ENCODE measurements around the gene THAP9. TPM values are rescaled to one million over a fixed set of nuclear protein-coding genes. Genes with fewer than 3 reads are reported as not detected.
"Not testable (repeated sequence)": the region's sequence is repeated elsewhere in the genome, so short reads cannot be mapped to it uniquely, and the experiment has no call there.

THAP9 gene
- total RNA-seq, 1 experiment from 2014 or later, result 7.9 TPM

DNA sequence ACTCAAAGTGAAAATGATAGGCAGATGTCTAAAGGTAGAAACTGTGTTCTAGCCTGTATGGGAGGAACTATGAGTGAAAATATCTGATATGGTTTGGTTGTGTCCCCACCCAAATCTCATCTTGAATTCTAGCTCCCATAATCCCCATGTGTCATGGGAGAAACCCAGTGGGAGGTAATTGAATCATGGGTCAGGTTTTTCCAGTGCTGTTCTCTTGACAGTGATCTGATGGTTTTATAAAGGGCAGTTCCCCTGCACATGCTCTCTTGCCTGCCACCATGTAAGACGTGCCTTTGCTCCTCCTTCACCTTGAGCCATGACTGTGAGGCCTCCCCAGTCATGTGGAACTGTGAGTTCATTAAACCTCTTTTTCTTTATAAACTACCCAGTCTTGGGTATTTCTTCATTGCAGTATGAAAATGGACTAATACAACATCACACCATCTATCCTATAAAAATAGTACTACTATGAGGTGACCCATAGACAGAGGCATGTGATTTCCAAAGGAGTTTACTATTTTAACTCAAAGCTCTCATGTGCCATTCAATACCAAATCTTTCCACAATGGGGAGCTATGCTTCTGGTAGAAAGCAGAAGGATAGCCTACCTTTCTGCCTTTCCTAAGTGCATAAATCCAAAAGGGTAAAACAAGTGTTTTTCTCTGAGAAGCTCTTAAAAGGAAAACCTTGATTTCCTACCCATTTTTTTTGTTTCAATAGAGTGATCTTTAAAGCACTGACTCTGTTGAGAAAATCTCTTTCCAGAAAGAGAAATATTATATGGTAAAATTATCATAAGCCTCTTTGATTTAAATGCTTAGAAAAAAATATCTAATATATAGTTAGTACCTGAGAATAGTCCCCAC lies 48.4 kb upstream of the THAP9 start:
- intact Hi-C loops (cut with micrococcal nuclease; ENCODE audit: unreplicated experiment), result loop anchor here (2.0 to 5.0 kb wide), 2 partner anchors 39 to 180 kb away; partner anchors contain the start of gene SEC31A
- Histone ChIP-seq H3K27me3 (replicated peaks; ENCODE audit: control insufficient read depth, insufficient read depth, low read length) (no peaks in the 10 kb centered on the region), H3K4me3 (ENCODE audit: low read depth, low read length) (no peak overlapping the region), H3K4me1 (no peaks in the 10 kb centered on the region), H3K36me3 (ENCODE audit: control insufficient read depth, insufficient read depth, low read length) (0 out of 2 replicates have a peak, but pooled peaks cover 1% of the 10 kb centered on the region), H3K9me3 (no peaks in the 10 kb centered on the region)
- Mint-ChIP-seq H3K27ac (ENCODE audit: unreplicated experiment) (peak overlapping the region; percentile 57), H3K4me1 (ENCODE audit: low read depth, unreplicated experiment) (no peaks in the 10 kb centered on the region), H3K4me3 (ENCODE audit: unreplicated experiment) (no peak overlapping the region), H3K9me3 (ENCODE audit: unreplicated experiment) (no peaks in the 10 kb centered on the region), H3K27me3 (ENCODE audit: insufficient read depth, unreplicated experiment) (no peaks in the 10 kb centered on the region), H3K36me3 (ENCODE audit: insufficient read depth, unreplicated experiment) (peaks cover 93% of the 10 kb centered on the region)
- BruUV-seq (replicated peaks), result no TSS peak
- POLR2A ChIA-PET, result no interaction called here
- TF ChIP-seq, protein P1, sequence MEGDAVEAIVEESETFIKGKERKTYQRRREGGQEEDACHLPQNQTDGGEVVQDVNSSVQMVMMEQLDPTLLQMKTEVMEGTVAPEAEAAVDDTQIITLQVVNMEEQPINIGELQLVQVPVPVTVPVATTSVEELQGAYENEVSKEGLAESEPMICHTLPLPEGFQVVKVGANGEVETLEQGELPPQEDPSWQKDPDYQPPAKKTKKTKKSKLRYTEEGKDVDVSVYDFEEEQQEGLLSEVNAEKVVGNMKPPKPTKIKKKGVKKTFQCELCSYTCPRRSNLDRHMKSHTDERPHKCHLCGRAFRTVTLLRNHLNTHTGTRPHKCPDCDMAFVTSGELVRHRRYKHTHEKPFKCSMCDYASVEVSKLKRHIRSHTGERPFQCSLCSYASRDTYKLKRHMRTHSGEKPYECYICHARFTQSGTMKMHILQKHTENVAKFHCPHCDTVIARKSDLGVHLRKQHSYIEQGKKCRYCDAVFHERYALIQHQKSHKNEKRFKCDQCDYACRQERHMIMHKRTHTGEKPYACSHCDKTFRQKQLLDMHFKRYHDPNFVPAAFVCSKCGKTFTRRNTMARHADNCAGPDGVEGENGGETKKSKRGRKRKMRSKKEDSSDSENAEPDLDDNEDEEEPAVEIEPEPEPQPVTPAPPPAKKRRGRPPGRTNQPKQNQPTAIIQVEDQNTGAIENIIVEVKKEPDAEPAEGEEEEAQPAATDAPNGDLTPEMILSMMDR (IDR thresholded peaks at IDR 0.05; ENCODE audit: insufficient read depth in 1 of 2, low read depth in 1 of 2, low read length in 1 of 2, severe bottlenecking in 1 of 2, unreplicated experiment in 1 of 2), result peak; percentile 28 to 60
- peak in 1 of 2 experiments; percentile 47 for DNase-seq
- CTCF ChIA-PET, result interaction anchor here (0.9 to 1.4 kb wide), 5 partner anchors 34 to 183 kb away, joined by 3 to 5 read pairs (median 4); partner anchors contain the start of gene COPS4

DNA sequence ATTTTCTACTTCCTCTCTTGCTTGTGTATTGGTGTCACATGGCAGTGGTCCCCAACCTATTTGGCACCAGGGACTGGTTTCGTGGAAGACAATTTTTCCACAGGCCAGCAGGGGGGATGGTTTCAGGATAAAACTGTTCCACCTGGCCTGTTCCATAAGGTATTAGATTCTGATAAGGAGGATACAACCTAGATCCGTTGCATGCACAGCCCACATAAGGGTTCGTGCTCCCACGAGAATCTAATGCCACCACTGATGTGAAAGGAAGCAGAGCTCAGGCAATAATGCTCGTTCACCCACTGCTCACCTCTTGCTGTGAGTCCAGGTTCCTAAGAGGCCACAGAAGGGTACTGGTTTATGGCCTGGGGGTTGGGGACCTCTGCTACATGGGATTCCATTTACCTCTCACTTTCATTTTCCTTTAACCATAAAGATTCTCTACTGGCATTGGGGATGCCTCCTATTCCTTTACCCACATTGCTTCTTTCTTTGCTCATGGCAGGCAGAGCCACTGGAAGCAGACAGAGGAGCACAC lies 47.7 kb upstream of the THAP9 start:
- ChIA-PET CTCF (interaction anchor here (0.9 to 1.4 kb wide), 5 partner anchors 34 to 182 kb away, joined by 3 to 5 read pairs (median 4); partner anchors contain the start of gene COPS4), POLR2A (no interaction called here)
- peak in 1 of 2 experiments; percentile 43 for DNase-seq
- Mint-ChIP-seq H3K4me1 (ENCODE audit: low read depth, unreplicated experiment) (no peaks in the 10 kb centered on the region), H3K36me3 (ENCODE audit: insufficient read depth, unreplicated experiment) (peaks cover 93% of the 10 kb centered on the region), H3K9me3 (ENCODE audit: unreplicated experiment) (no peaks in the 10 kb centered on the region), H3K4me3 (ENCODE audit: unreplicated experiment) (no peak overlapping the region), H3K27ac (ENCODE audit: unreplicated experiment) (no peak overlapping the region), H3K27me3 (ENCODE audit: insufficient read depth, unreplicated experiment) (no peaks in the 10 kb centered on the region)
- no TSS peak for BruUV-seq (replicated peaks)
- TF ChIP-seq, protein P1 (IDR thresholded peaks at IDR 0.05; ENCODE audit: insufficient read depth in 1 of 2, low read depth in 1 of 2, low read length in 1 of 2, severe bottlenecking in 1 of 2, unreplicated experiment in 1 of 2), result peak in 1 of 2 experiments; percentile 21
- H3K9me3 ChIP-seq, result no peaks in the 10 kb centered on the region
- H3K4me1 ChIP-seq, result no peaks in the 10 kb centered on the region
- no peak overlapping the region for H3K4me3 ChIP-seq (ENCODE audit: low read depth, low read length)
- no peaks in the 10 kb centered on the region for H3K27me3 ChIP-seq (replicated peaks; ENCODE audit: control insufficient read depth, insufficient read depth, low read length)
- H3K36me3 ChIP-seq (ENCODE audit: control insufficient read depth, insufficient read depth, low read length), result 0 out of 2 replicates have a peak, but pooled peaks cover 1% of the 10 kb centered on the region
- intact Hi-C loops (cut with micrococcal nuclease; ENCODE audit: unreplicated experiment), result loop anchor here (2.0 to 5.0 kb wide), 2 partner anchors 38 to 179 kb away; partner anchors contain the start of gene SEC31A

DNA sequence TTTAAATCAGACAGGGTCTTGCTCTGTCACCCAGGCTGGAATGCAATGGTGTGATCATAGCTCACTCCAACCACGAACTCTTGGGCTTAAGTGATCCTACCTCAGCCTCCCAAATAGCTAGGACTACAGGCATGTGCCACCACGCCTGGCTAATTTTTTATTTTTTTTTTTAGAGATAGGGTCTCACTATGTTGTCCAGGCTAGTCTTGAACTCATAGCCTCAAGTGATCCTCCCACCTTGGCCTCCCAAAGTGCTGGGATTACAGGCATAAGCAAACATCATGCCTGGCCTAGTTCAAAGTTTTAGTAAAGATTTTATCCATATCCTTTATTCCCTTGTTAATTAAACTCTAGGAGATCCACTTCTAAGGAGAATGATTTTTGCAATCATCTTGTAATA lies 40.0 kb upstream of the THAP9 start:
- H3K4me1 Mint-ChIP-seq (ENCODE audit: low read depth, unreplicated experiment); H3K9me3 ChIP-seq; H3K4me3 ChIP-seq (ENCODE audit: low read depth, low read length); H3K4me3 Mint-ChIP-seq (ENCODE audit: unreplicated experiment); intact Hi-C loops (cut with micrococcal nuclease; ENCODE audit: unreplicated experiment); H3K36me3 ChIP-seq (ENCODE audit: control insufficient read depth, insufficient read depth, low read length); H3K27me3 Mint-ChIP-seq (ENCODE audit: insufficient read depth, unreplicated experiment); H3K27me3 ChIP-seq (replicated peaks; ENCODE audit: control insufficient read depth, insufficient read depth, low read length); H3K9me3 Mint-ChIP-seq (ENCODE audit: unreplicated experiment); POLR2A ChIA-PET; CTCF ChIA-PET; DNase-seq; H3K4me1 ChIP-seq; H3K27ac Mint-ChIP-seq (ENCODE audit: unreplicated experiment): not testable (repeated sequence)
- peaks cover 69% of the 10 kb centered on the region for H3K36me3 Mint-ChIP-seq (ENCODE audit: insufficient read depth, unreplicated experiment)
- BruUV-seq (replicated peaks), result TSS peak; percentile 5
